ENCODE data around the gene EHMT1.

DNA sequence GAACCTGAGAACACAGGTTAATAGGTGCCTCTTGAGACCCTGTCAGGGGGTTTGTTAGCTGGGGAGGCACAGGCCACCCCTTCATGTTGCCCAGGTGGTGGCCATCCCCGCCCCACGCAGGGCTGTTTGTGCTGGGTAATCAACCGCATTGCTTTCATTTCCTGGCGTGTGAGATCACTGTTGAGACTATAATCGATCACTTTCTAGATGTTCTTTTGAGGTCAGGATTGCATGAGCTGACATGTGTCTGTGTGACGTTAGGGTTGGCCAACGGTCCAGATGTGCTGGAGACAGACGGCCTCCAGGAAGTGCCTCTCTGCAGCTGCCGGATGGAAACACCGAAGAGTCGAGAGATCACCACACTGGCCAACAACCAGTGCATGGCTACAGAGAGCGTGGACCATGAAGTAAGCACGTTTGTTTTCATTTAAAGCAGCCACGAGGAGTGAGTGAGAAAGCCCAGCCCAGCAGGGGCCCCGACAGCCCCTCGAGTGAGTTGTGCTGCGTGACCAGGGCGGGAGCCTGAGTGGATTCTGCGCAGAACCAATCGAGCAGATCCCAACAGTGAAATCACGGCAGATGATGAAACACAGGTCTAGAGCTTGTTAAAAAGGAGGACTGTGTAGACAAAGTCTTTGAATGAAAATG lies 143.7 kb downstream of the EHMT1 start:
- TF ChIP-seq POLR2A (IDR thresholded peaks at IDR 0.05): no peak
- TF ChIP-seq, protein P1, sequence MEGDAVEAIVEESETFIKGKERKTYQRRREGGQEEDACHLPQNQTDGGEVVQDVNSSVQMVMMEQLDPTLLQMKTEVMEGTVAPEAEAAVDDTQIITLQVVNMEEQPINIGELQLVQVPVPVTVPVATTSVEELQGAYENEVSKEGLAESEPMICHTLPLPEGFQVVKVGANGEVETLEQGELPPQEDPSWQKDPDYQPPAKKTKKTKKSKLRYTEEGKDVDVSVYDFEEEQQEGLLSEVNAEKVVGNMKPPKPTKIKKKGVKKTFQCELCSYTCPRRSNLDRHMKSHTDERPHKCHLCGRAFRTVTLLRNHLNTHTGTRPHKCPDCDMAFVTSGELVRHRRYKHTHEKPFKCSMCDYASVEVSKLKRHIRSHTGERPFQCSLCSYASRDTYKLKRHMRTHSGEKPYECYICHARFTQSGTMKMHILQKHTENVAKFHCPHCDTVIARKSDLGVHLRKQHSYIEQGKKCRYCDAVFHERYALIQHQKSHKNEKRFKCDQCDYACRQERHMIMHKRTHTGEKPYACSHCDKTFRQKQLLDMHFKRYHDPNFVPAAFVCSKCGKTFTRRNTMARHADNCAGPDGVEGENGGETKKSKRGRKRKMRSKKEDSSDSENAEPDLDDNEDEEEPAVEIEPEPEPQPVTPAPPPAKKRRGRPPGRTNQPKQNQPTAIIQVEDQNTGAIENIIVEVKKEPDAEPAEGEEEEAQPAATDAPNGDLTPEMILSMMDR (IDR thresholded peaks at IDR 0.05): no peak
